Adrenal gland (tissue), 5 donors: ENCODE measurements around the gene BRIP1.

Source experiments
- CTCF ChIP-seq, 6 experiments: fragments of 450-650 bp in 4 of 6; fragments of 200-600 bp in 2 of 6; sonication (generic) in 1 of 6; IDR thresholded peaks; 1 replicate in 5 of 6; 2 replicates in 1 of 6; pipeline versions ENCODE4 v1.5.1 to v1.8.0; 2016 to 2021; ENCODE audit warnings: antibody characterized with exemption in 6 of 6, mild to moderate bottlenecking in 2 of 6, moderate library complexity in 1 of 6
- POLR2A ChIP-seq, 2 donors: fragments of 450-650 bp; IDR thresholded peaks; one replicate each; pipeline ENCODE4 v1.6.1; 2017; ENCODE audit warnings: antibody characterized with exemption in 2 of 2, mild to moderate bottlenecking in 2 of 2, moderate library complexity in 1 of 2
- donor health status: DM: no; HTN: no; CAD: no.

- TF ChIP-seq POLR2A (IDR thresholded peaks at IDR 0.05) (no peak), CTCF (IDR thresholded peaks at IDR 0.05) (no peak)
These were observed 160.9 kb downstream of the BRIP1 start for GRCh38 chr17:61702450-61702849.
